Stimulated activated CD4-positive, alpha-beta T cell treated with anti-CD3 and anti-CD28 coated beads, Interleukin-4, amount 100 ng/mL, for 1 hour (primary cell): Measurements from ENCODE around the gene DDTL.

ENCODE experiments used
- DNase-seq: peaks from one replicate; pipeline ENCODE4 v3.0.0-alpha.2; 2020

DDTL gene

DNA sequence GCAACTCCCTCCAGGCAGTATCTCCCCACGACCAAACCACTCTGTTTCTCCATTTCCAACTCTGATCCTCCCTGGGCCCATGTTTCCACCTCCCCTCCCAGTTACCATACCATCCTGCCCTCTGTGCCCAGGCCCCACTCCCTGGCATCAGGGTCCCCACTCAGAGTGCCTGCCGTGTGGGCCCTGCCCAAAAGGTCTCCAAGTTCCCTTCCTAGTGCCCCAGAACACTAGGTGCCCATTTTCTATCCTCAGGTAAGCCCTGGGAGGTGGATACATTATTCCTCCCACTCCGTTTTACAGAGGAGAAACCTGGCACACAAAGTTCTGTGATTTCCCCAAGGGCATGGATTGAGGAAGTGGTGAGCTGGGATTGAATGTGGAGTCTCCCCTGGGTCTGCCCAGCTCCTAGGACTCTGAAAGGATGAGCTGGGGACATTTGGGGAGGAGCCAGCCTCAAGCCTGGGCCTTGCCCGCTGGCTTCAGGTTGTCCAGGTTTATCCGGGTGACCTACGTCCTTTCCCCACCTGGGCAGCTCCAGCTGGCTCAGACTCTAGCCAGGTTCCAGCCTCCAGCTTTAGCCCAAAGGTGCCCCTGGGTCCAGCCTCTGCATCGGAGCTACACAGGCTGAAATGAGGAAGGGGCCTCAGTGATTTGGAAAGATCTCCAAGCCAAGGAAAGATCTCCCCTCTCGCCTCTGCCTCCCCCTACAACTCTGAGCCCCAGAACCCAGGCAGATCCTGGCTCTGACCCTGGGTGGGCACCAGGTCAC, 40.7 kb downstream of the DDTL start:
- DNase-seq, result no peak

DNA sequence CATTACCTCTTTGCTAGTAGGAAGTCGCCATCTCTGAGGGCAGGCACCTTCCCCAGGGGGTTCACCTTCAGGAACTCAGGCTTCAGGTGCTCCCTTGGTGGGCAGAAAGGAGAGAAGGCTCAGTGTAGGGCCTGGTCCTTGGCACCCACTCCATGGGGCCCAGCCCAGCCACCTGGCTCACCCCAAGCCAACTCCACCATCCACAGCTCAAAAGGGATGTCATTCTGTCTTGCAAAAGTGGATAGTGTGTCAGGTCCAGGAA, 41.3 kb downstream of the DDTL start:
- DNase-seq, result no peak

DNA sequence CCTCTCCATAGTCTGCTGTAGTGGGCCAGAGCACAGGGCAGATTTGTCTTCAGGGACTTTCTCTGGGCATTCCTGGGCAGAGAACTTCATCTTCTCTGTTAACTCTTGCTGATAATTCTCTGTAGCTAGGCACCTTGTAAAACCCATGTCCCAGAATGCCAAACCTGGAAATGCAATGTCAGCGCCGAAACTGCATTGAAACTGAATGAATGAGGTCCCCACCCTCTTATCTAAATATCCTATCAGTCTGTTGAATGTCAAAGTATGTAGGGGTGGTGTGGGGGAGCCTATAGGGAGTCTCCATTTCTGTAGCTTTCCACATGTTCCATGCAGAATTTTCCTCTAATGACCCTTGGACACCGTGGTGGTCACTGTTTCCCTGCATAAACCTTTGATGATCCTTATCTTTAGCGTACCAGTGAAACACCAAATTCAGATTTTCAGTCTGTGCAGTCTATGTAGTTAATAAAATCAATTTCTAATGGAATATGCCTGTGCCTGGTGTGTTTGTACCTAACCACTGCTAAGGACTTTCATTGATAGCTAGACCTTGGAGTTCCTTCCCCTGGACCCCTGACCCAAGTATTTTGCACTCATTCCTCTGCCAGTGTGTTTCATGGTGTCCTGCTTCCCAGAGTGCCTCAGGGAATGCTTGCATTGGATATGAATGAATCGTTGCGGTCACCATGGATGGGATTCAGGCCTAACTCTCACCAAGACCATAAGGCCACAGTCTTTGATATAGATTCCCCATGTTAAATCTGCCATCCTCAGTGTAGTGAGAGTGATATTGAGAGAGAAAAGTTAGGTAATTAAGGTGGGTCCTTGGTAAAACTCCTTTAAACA, 41.9 kb downstream of the DDTL start:
- DNase-seq, result no peak

DNA sequence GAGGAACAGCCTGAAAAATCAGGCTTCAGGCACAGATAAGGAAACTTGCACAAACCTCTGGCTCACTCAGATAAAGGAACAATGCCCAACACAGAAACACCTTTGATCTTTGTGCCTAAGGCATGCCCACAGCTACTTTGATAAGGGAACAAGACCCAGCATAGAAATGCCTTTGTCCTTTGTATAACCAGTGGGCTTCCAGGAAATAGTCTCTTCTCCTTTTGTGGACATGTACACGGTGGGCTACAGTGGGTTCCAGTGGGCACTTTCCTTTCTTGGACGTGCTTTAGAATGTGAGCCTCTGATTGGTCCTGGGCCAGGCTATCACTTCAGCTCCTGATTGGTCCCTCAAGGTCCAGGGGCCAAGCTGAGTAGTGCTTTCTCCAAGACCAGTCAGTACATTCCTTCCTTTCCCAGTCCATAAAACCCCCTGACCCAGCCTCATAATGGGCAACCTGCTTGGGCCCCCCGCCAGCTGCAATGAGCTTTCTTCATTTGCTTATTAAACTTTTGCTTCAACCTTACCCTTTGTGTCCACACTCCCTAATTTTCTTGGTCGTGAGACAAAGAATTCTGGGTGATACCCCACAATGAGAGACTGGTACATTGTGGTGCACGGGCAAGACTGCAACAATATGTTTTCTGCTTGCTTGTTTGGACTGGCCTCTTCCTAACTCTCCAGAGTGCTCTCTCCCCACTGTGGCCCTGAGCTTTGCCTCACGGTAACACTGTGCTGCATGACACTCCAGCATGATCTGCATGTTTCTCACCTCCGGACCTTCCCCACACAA, 42.7 kb downstream of the DDTL start:
- DNase-seq, result no peak

DNA sequence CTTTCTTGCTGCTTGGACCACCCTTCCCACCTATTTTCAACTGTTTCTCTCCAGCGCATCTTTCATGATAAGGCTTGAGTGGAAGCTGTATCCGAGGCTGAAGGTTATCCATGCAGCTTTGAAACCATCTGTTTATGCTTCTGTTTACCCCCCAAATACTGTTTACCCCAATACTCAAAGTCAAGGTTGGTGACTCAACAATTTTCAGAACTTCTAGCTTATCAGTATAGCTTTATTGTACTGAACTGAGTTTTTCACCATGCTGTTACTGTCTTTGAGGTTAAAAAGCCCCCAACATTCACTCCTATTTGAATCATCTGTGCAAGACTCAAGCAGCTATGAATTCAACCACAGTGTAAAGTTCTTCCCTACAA, 43.3 kb downstream of the DDTL start:
- no peak for DNase-seq

DNA sequence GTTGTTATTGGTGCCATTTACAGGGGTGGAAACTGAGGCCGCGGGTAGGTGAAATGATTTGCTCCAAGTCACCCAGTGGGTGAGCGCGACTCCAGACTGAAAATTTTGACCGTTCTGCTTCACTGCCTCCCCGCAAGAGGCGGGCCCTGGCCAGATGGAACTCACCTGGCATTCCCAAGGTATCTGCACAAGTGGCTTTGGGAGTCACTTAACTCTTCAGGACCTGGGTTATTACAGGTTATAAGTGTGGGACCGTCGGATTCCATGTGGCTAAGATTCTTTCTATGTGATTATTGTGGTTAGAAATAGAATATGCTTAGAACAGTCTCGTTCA, 45.0 kb downstream of the DDTL start:
- DNase-seq, result no peak

DNA sequence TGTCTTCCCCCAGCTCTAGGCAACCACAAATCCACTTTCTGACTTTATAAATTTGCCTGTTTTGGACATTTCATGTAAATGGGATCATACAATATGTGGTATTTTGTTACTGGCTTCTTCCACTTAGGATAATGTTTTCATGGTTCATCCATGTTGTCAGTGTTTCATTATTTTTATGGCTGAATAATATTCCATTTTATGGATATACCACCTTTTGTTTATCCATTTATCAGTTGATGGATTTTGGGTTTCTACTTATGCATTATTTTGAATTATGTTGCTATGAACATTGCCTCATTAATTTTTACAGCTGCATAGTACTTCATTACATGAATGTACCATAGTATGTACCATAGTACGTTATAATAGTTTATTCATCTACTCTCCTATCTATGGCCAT, 49.5 kb downstream of the DDTL start:
- DNase-seq, result no peak

DNA sequence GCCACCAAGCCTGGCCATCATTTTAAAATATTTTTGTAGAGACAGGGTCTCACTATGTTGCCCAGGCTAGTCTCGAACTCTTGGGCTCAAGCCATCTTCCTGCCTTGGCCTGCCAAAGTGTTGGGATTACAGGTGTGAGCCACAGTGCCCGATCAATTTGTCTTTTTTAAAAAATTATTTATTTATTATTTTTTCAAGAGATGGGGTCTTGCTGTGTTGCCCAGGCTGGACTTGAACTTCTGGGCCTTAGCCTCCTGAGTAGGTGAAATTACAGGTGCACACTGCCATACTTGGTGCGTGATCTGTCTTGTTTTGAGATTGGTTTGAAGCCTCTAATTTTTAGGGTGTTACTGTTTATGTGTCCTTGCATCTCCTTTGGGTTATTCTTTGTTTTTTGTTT, 54.6 kb downstream of the DDTL start:
- DNase-seq, result no peak
